ENCODE measurements around the gene MPL. TPM values are rescaled to one million over a fixed set of nuclear protein-coding genes. Genes with fewer than 3 reads are reported as not detected.
A peak's percentile ranks its signal among the peaks of the same experiment; 100 is the strongest.
"Not testable (repeated sequence)": the region's sequence is repeated elsewhere in the genome, so short reads cannot be mapped to it uniquely, and the experiment has no call there.

MPL gene
- polyA plus RNA-seq, 1 of the 3 experiments (the other 2 are of a cell fraction), result not detected

DNA sequence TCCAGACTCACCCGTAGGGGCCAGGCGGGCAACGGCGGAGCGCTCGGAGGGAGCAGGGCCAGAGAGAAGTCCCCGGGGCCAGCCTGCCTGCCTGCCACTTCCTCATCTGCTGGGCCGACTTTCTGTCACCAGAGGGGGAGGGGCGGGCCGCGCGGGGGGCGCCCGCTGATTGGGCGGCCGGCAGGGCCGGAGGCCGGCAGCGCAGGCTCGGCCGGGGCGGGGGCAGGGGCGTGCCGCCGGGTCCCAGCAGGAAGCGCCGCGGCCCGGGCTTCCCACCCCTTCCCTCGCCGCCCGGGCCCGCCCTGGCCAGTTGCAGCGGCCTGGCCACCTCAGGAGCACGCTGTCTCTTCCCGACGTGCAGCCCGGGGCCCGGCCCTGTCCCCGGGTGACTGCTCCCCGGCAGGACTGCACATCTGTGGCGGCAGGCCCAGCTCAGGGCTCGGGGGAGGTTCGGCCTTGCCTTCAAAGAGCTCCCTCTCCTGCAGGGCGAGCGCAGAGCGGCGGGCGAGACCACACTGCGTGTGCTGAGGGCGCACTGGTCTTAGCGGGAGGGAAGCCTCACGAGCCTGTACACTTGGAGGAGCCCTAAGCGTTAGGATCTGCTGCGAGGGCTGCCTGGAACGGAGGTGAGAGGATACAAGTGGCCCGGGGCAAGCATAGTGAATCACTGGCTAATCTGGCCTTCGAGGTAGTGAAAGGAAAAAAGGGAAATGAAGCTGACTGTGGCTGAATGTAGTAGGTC, 30.5 kb downstream of the MPL start, which contains the start of gene ELOVL1 (continued):
- TF ChIP-seq SIN3A (IDR thresholded peaks at IDR 0.05; ENCODE audit: borderline replicate concordance, low read depth, low read length), result 0 out of 2 replicates have a peak, but pooled peaks have one; percentile 48
- no peak for TF ChIP-seq YY1 (IDR thresholded peaks at IDR 0.05; ENCODE audit: low read depth)
- peak; percentile 58 for TF ChIP-seq NRF1 (IDR thresholded peaks at IDR 0.05; ENCODE audit: low read depth, low read length)

GRCh38 chr1:43368646-43369020, 31.0 kb downstream of the MPL start:
- Histone ChIP-seq H3K4me3 (ENCODE audit: low read depth in 2 of 2, low read length in 1 of 2) (peak overlapping the region; percentile 66 to 73), H3K79me2 (ENCODE audit: insufficient read depth) (peaks cover 66% of the 10 kb centered on the region), H3K36me3 (replicated peaks in 1 of 2; ENCODE audit: control insufficient read depth in 1 of 2, insufficient read depth in 2 of 2, low read length in 1 of 2) (peaks cover 18 to 27% of the 10 kb centered on the region in 2 experiments), H2AFZ (ENCODE audit: low read depth) (0 out of 2 replicates have a peak overlapping the region, but pooled peaks have one; percentile 19), H3K27ac (ENCODE audit: low read depth in 2 of 2, low read length in 1 of 2) (peak overlapping the region; percentile 74 to 92), H3K9ac (peak overlapping the region; percentile 75), H3K9me3 (no peaks in the 10 kb centered on the region), H3K4me2 (peak overlapping the region; percentile 81), H3K9me2 (no peaks in the 10 kb centered on the region), H3F3A (replicated peaks; ENCODE audit: insufficient read depth) (peaks cover 43% of the 10 kb centered on the region), H3K27me3 (ENCODE audit: insufficient read depth) (no peaks in the 10 kb centered on the region), H3K4me1 (ENCODE audit: control insufficient read depth in 1 of 2, insufficient read depth in 2 of 2, low read depth in 1 of 2, low read length in 1 of 2) (peaks cover 13 to 21% of the 10 kb centered on the region in 2 experiments; a peak in 3 of 4 replicates), H4K20me1 (ENCODE audit: insufficient read depth) (no peaks in the 10 kb centered on the region)
- ChIA-PET POLR2A (interaction anchor here (0.8 to 1.8 kb wide), 3 partner anchors 10 to 14 kb away, joined by 3 to 8 read pairs (median 3); partner anchors contain the start of gene CDC20), CTCF (interaction anchor here (0.8 to 1.7 kb wide), 5 partner anchors 8 to 142 kb away, joined by 3 to 9 read pairs (median 4); partner anchors contain the start of gene CDC20)
- TF ChIP-seq FOSL2 (IDR thresholded peaks at IDR 0.05; ENCODE audit: borderline replicate concordance, low read depth) (no peak), SMC3 (IDR thresholded peaks at IDR 0.05; ENCODE audit: low read depth, low read length) (no peak), NFIC (IDR thresholded peaks at IDR 0.05; ENCODE audit: borderline replicate concordance) (no peak), SIN3A (IDR thresholded peaks at IDR 0.05; ENCODE audit: borderline replicate concordance, low read depth, low read length) (no peak), FOXJ3 (CRISPR knock-in tag; IDR thresholded peaks at IDR 0.05) (no peak), JUND (IDR thresholded peaks at IDR 0.05) (no peak), EP300 (IDR thresholded peaks at IDR 0.05; ENCODE audit: borderline replicate concordance in 1 of 2, low read depth in 1 of 2, low read length in 1 of 2) (no peak), GABPA (IDR thresholded peaks at IDR 0.05; ENCODE audit: low read depth) (no peak), TAF1 (IDR thresholded peaks at IDR 0.05; ENCODE audit: borderline replicate concordance, low read depth, low read length) (no peak), REST (IDR thresholded peaks at IDR 0.05; ENCODE audit: low read depth, low read length) (no peak)
- TF ChIP-seq, protein P1, sequence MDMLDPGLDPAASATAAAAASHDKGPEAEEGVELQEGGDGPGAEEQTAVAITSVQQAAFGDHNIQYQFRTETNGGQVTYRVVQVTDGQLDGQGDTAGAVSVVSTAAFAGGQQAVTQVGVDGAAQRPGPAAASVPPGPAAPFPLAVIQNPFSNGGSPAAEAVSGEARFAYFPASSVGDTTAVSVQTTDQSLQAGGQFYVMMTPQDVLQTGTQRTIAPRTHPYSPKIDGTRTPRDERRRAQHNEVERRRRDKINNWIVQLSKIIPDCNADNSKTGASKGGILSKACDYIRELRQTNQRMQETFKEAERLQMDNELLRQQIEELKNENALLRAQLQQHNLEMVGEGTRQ (IDR thresholded peaks at IDR 0.05; ENCODE audit: borderline replicate concordance, low read depth, low read length), result no peak
- TF ChIP-seq, protein P2, sequence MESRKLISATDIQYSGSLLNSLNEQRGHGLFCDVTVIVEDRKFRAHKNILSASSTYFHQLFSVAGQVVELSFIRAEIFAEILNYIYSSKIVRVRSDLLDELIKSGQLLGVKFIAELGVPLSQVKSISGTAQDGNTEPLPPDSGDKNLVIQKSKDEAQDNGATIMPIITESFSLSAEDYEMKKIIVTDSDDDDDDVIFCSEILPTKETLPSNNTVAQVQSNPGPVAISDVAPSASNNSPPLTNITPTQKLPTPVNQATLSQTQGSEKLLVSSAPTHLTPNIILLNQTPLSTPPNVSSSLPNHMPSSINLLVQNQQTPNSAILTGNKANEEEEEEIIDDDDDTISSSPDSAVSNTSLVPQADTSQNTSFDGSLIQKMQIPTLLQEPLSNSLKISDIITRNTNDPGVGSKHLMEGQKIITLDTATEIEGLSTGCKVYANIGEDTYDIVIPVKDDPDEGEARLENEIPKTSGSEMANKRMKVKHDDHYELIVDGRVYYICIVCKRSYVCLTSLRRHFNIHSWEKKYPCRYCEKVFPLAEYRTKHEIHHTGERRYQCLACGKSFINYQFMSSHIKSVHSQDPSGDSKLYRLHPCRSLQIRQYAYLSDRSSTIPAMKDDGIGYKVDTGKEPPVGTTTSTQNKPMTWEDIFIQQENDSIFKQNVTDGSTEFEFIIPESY (IDR thresholded peaks at IDR 0.05; ENCODE audit: borderline replicate concordance, low read depth), result no peak
- no peak for DNase-seq
- WGBS (ENCODE audit: low lambda C conversion rate), result 1% methylated on average over 5 of the region's 6 CpGs

- H3K9ac ChIP-seq; POLR2A ChIA-PET; DNase-seq; H4K20me1 ChIP-seq (ENCODE audit: insufficient read depth); H3K4me3 ChIP-seq (ENCODE audit: low read depth in 2 of 2, low read length in 1 of 2); H3K27me3 ChIP-seq (ENCODE audit: insufficient read depth); H3K9me3 ChIP-seq; H3K9me2 ChIP-seq; H3K27ac ChIP-seq (ENCODE audit: low read depth in 2 of 2, low read length in 1 of 2); H2AFZ ChIP-seq (ENCODE audit: low read depth); H3K4me2 ChIP-seq: not testable (repeated sequence)
- H3F3A ChIP-seq (replicated peaks; ENCODE audit: insufficient read depth), result peaks cover 40% of the 10 kb centered on the region
- peaks cover 6 to 15% of the 10 kb centered on the region in 2 experiments for H3K36me3 ChIP-seq (replicated peaks in 1 of 2; ENCODE audit: control insufficient read depth in 1 of 2, insufficient read depth in 2 of 2, low read length in 1 of 2)
- peaks cover 13 to 27% of the 10 kb centered on the region in 2 experiments; a peak in 3 of 4 replicates for H3K4me1 ChIP-seq (ENCODE audit: control insufficient read depth in 1 of 2, insufficient read depth in 2 of 2, low read depth in 1 of 2, low read length in 1 of 2)
- CTCF ChIA-PET, result interaction anchor here (0.7 to 1.1 kb wide), 2 partner anchors 10 to 14 kb away, joined by 3 read pairs; no protein-coding TSS in a partner anchor
- H3K79me2 ChIP-seq (ENCODE audit: insufficient read depth), result peaks cover 67% of the 10 kb centered on the region
- 97% methylated on average over 6 of the region's 6 CpGs for WGBS (ENCODE audit: low lambda C conversion rate)
These were observed 32.2 kb downstream of the MPL start for GRCh38 chr1:43369779-43370178.

Measured in SK-N-SH (cell line).